GM21515 (cell line): ENCODE results near the gene BRS3.
"Not testable (repeated sequence)": the region's sequence is repeated elsewhere in the genome, so short reads cannot be mapped to it uniquely, and the experiment has no call there.

Experiments
- ATAC-seq: cut with Tn5 transposase; IDR thresholded peaks from one replicate; pipeline ENCODE4 v1.9.1; 2021; ENCODE audit not compliant: unreplicated experiment

Gene BRS3

GRCh38 chrX:136487647-136488046 is at the start of gene BRS3:
Gene BRS3, plus strand, starts transcription at chrX:136487947. Its CDS starts 168 bp downstream, at chrX:136488115.
- ATAC-seq = no peak

DNA sequence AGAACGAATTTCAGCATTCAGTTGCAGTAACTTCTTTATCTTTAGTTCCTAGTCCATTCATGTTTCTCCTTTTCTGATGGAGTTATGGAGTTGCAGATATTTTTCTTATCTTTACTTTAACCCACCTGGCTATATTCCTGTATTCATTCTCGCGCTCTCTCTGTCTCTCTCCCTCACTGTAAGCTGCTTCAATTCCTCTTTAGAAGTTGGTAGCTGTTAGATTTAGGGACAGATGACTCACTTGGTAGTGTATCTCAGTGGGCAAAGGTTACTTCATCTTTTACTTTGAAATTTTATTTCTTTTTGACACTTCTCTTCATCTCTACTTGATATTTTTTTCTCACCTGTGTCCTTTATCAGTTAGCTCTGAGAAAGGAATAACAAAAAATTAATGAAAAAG is 49.6 kb upstream of the BRS3 start:
- ATAC-seq = no peak

DNA sequence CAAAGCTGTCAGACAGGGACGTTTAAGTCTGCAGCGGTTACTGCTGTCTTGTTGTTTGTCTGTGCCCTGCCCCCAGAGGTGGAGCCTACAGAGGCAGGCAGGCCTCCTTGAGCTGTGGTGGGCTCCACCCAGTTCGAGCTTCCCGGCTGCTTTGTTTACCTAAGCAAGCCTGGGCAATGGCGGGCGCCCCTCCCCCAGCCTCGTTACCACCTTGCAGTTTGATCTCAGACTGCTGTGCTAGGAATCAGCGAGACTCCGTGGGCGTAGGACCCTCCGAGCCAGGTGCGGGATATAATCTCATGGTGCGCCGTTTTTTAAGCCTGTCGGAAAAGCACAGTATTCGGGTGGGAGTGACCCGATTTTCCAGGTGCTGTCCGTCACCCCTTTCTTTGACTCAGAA is 42.1 kb upstream of the BRS3 start:
- ATAC-seq = not testable (repeated sequence)

GRCh38 chrX:136446208-136446607 is 41.5 kb upstream of the BRS3 start:
- no peak for ATAC-seq

- ATAC-seq = no peak
Observed at GRCh38 chrX:136447308-136447707, 40.4 kb upstream of the BRS3 start.

DNA sequence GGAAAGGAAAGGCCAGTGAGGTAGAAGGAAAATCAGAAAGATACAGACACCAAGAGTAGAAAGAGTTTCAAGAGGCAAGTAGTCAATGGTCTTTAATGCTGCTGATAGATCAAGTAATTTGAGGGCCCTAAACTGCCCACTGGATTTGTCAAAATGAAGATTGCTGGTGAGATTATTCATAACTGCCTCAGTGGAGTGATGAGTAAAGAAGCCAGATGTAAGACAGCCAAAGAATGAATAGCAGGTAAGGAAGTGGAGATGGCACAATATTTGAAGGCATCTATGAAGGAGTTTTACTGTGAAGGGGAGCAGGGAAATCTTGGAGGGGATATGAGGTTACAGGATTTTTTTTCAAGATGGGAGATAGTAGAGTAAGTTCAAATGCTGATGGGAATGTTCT is 39.8 kb upstream of the BRS3 start:
- no peak for ATAC-seq

GRCh38 chrX:136450050-136450830 is 37.5 kb upstream of the BRS3 start:
- ATAC-seq = no peak

- no peak for ATAC-seq
Observed at GRCh38 chrX:136452614-136453013, 35.1 kb upstream of the BRS3 start.

DNA sequence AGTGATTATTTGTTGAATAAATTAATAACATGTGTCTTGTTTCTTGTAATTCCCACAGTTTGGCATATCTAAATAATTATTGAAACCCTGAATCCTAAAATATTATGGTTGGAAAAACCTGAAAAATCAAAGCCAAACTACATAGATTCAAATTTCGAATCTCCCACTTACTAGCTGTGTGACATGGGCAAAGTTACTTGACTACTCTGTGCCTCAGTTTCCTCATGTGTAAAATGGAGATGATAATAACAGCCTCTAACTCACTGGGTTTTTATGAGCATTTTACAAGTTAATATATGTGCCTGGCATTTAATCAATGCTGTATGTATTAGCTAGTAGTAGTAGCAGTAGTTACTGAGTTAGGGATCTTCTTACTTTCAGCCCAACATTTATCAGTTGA is 34.6 kb upstream of the BRS3 start:
- no peak for ATAC-seq

- ATAC-seq = no peak
Observed at GRCh38 chrX:136453771-136454170, 34.0 kb upstream of the BRS3 start.

DNA sequence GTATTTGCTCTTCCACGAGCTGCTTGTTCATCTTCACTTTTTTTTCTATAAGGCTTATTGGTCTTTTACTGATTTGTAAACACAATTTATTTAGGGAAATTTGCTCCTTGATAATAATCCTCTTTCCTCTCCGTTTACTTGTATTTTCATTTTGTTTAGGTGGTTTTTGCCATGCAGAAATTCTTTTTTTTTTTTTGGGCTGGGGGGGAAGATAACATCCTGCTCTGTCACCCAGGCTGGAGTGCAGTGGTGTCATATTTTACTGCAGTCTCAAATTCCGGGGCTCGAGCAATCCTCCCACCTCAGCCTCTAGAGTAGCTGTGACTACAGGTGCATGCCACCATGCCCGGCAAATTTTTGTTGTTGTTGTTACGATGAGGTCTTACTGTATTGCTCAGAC is 31.6 kb upstream of the BRS3 start:
- ATAC-seq = no peak

- no peak for ATAC-seq
Observed at GRCh38 chrX:136457303-136457917, 30.3 kb upstream of the BRS3 start.

DNA sequence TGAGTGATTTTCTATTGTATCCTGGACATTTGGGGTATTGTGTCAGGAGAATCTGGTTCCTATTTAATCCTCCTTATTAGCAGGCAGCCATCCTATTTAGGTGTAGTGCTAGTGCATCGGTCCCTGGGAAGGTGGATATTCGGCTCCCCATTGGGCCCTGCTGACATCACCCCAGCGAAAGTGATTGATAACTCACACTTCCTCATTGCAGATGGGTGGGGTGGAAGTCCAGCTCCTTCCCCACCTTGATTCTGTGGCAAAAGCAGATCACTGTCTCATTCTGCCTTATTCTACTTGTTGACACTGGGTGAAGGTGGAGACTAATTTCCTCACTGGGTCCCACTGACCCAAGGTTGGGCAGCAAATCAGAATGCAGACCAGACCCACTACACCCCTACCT is 23.2 kb upstream of the BRS3 start:
- no peak for ATAC-seq

GRCh38 chrX:136467303-136467702 is 20.4 kb upstream of the BRS3 start:
- ATAC-seq = no peak

- no peak for ATAC-seq
Observed at GRCh38 chrX:136468391-136469103, 19.2 kb upstream of the BRS3 start.

DNA sequence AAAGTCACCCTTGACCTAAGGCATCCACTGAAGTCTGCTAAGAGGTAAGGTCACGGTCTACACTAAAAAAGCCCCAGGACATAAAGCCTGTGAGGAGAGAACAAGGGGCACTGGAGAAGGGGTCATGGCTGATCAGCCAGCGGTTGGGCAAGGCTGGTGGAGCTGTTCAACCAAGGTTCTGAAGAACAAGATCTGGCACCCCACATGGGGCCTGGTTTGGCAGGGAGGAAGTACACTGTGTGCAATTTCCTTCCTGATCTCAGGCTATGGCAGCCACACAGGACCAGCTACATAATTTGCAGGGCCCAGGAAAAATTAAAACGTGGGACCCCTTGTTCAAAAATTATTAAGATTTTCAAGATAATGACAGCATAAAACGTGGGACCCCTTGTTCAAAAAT is 14.1 kb upstream of the BRS3 start:
- ATAC-seq = no peak

DNA sequence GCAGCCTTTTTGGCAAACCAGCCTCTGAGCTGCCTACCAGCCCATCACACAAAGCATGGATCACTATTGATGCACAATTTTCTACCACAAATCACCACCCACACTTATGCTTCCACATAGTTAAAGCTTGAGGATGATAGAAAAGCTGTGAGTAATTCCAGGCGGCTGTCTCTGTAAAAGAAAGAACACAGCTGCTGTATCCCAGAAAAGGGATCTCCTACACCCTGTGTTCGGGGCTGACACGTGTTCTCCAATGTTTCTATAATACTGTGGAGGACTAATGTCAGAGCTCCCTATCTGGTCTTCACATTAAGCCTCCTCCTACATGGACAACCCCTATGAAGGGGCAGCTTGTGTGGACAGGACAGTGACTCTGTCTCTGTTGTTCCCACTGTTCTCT is 12.5 kb upstream of the BRS3 start:
- ATAC-seq = no peak

DNA sequence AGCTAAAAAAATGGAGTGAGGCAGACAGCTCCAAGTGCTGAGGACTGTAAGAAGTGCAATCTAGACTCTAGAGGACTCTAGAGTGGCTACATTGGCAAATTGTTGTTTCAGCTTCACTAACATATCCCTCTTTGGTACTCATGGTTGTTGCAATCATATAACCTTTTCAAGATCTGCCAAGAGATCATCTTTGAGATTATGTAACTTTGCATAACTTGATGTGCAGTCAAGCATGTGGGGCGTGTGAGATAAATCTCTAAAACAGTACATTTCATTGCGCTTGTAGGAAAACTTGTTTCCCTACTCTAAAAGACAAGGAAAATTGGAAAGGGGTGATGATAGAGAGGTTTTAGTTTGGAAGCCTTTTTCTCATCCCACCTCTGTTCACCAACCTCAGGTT is 11.2 kb upstream of the BRS3 start:
- ATAC-seq = no peak

GRCh38 chrX:136477026-136477425 is 10.7 kb upstream of the BRS3 start:
- ATAC-seq = no peak

DNA sequence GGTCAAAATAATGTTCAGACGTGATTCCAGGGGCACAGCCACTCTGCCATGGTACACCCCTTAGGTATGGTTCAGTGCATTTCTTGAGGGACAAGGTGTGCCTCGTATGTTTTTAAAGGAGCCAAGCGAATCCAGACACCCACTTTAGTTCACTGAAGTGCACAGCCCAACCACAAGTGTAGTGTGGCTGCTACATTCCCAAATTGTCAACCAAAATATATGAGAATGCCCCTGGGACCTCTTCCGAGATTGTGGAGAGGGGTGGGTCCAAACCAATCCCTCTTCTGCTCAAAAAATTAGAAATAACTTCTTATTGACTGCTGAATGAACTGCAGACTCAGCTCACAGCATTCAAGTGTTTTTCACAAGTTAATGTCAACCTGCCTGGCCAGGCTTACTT is 7.4 kb upstream of the BRS3 start:
- no peak for ATAC-seq

GRCh38 chrX:136488706-136489105 is 959 bp downstream of the BRS3 start:
- no peak for ATAC-seq

GRCh38 chrX:136491832-136492231 is 4.1 kb downstream of the BRS3 start:
- no peak for ATAC-seq
